ENCODE data around the gene PTEN.
"Not testable (repeated sequence)": the region's sequence is repeated elsewhere in the genome, so short reads cannot be mapped to it uniquely, and the experiment has no call there.

Gene PTEN

GRCh38 chr10:87861953-87862678 lies 1.3 kb upstream of the PTEN start:
- no peak overlapping the region for H3K27ac ChIP-seq (ENCODE audit: low read length)
- peak; percentile 98 for DNase-seq (ENCODE audit: low read depth, low spot score)
- WGBS (ENCODE audit: insufficient coverage, insufficient read length) = no CpG with 5 or more reads among the region's 57 CpGs

GRCh38 chr10:87862679-87863052 lies 759 bp upstream of the PTEN start:
- no CpG with 5 or more reads among the region's 21 CpGs for WGBS (ENCODE audit: insufficient coverage, insufficient read length)
- H3K4me3 ChIP-seq (ENCODE audit: low read length) = peak overlapping the region; percentile 63; the same call in 1 of the 2 replicates
- no peaks in the 10 kb centered on the region for H3K9me3 ChIP-seq (ENCODE audit: control insufficient read depth, insufficient read depth, low read length)
- no peak overlapping the region for H3K27ac ChIP-seq (ENCODE audit: low read length)
- H3K36me3 ChIP-seq (ENCODE audit: control insufficient read depth, insufficient read depth, low read length) = no peaks in the 10 kb centered on the region
- no peaks in the 10 kb centered on the region for H3K27me3 ChIP-seq (ENCODE audit: control insufficient read depth, insufficient read depth, low read length)
- no peaks in the 10 kb centered on the region for H3K4me1 ChIP-seq (ENCODE audit: control insufficient read depth, insufficient read depth, low read length)
- no peak for DNase-seq (ENCODE audit: low read depth, low spot score)

More at GRCh38 chr10:87861953-87862678, 1.3 kb upstream of the PTEN start:
- peak overlapping the region; percentile 63; the same call in 1 of the 2 replicates for H3K4me3 ChIP-seq (ENCODE audit: low read length)
- no peaks in the 10 kb centered on the region for H3K27me3 ChIP-seq (ENCODE audit: control insufficient read depth, insufficient read depth, low read length)
- H3K36me3 ChIP-seq (ENCODE audit: control insufficient read depth, insufficient read depth, low read length) = no peaks in the 10 kb centered on the region
- no peaks in the 10 kb centered on the region for H3K9me3 ChIP-seq (ENCODE audit: control insufficient read depth, insufficient read depth, low read length)
- no peaks in the 10 kb centered on the region for H3K4me1 ChIP-seq (ENCODE audit: control insufficient read depth, insufficient read depth, low read length)

GRCh38 chr10:87863951-87864495 lies 598 bp downstream of the PTEN start:
- H3K4me3 ChIP-seq (ENCODE audit: low read length) = peak overlapping the region; percentile 86
- not testable (repeated sequence) for H3K4me1 ChIP-seq (ENCODE audit: control insufficient read depth, insufficient read depth, low read length); H3K36me3 ChIP-seq (ENCODE audit: control insufficient read depth, insufficient read depth, low read length); H3K9me3 ChIP-seq (ENCODE audit: control insufficient read depth, insufficient read depth, low read length); H3K27ac ChIP-seq (ENCODE audit: low read length); DNase-seq (ENCODE audit: low read depth, low spot score); H3K27me3 ChIP-seq (ENCODE audit: control insufficient read depth, insufficient read depth, low read length)
- no CpG with 5 or more reads among the region's 47 CpGs for WGBS (ENCODE audit: insufficient coverage, insufficient read length)

DNA sequence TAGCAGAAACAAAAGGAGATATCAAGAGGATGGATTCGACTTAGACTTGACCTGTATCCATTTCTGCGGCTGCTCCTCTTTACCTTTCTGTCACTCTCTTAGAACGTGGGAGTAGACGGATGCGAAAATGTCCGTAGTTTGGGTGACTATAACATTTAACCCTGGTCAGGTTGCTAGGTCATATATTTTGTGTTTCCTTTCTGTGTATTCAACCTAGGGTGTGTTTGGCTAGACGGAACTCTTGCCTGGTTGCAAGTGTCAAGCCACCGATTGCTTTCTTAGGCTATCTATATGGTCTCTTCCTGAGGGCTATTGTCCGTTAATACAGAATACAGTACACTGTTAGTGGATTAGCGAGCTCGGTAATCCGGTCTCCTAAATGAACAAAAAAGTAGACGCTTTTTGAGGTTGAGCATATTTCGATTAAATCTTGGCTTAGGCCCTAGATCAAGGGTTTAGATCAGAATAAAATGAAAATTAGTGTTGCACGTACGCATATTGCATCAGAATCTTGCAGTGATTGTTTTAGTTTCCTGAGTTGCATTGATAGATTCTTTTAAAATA lies 1.2 kb downstream of the PTEN start:
- Histone ChIP-seq H3K4me1 (ENCODE audit: control insufficient read depth, insufficient read depth, low read length) (no peaks in the 10 kb centered on the region), H3K4me3 (ENCODE audit: low read length) (peak overlapping the region; percentile 86), H3K27ac (ENCODE audit: low read length) (no peak overlapping the region), H3K36me3 (ENCODE audit: control insufficient read depth, insufficient read depth, low read length) (no peaks in the 10 kb centered on the region), H3K27me3 (ENCODE audit: control insufficient read depth, insufficient read depth, low read length) (no peaks in the 10 kb centered on the region), H3K9me3 (ENCODE audit: control insufficient read depth, insufficient read depth, low read length) (no peaks in the 10 kb centered on the region)
- no peak for DNase-seq (ENCODE audit: low read depth, low spot score)
- WGBS (ENCODE audit: insufficient coverage, insufficient read length) = no CpG with 5 or more reads among the region's 16 CpGs

DNA sequence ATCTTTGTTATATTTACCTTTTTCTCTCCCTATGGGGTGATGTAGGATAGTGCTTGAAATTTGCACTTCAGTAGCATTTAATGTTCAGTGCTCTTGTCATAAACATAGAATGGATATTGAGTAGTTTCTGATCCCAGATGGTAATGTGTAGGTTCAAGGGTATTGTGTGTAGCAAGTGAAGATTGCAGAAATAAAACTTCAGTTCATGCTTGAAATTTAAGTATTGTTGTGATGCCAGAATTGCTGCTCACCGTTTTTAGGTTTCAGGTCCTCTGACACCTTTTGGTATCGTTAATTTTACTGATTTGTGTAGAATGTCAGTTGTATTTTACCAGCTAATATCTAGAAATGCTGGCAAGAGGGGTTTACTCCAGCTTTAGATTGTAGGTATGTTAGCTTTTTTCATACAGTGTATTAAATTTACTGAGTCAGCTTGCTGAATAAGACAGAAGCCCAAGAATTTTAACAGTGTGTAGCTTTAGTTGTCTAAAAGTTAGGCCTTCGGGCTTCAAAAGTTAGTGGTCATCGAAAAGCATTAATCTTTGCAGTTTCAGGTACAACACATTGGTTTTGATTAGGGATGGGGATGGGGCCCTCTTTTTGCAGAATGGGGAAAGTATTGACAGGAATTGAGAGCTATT lies 1.9 kb downstream of the PTEN start:
- Histone ChIP-seq H3K36me3 (ENCODE audit: control insufficient read depth, insufficient read depth, low read length) (no peaks in the 10 kb centered on the region), H3K27me3 (ENCODE audit: control insufficient read depth, insufficient read depth, low read length) (no peaks in the 10 kb centered on the region), H3K27ac (ENCODE audit: low read length) (no peak overlapping the region), H3K4me3 (ENCODE audit: low read length) (peak overlapping the region; percentile 86; the same call in 1 of the 2 replicates), H3K4me1 (ENCODE audit: control insufficient read depth, insufficient read depth, low read length) (no peaks in the 10 kb centered on the region), H3K9me3 (ENCODE audit: control insufficient read depth, insufficient read depth, low read length) (no peaks in the 10 kb centered on the region)
- no CpG with 5 or more reads among the region's 4 CpGs for WGBS (ENCODE audit: insufficient coverage, insufficient read length)
- DNase-seq (ENCODE audit: low read depth, low spot score) = no peak

- Histone ChIP-seq H3K9me3 (ENCODE audit: control insufficient read depth, insufficient read depth, low read length) (no peaks in the 10 kb centered on the region), H3K36me3 (ENCODE audit: control insufficient read depth, insufficient read depth, low read length) (no peaks in the 10 kb centered on the region), H3K27me3 (ENCODE audit: control insufficient read depth, insufficient read depth, low read length) (no peaks in the 10 kb centered on the region), H3K4me1 (ENCODE audit: control insufficient read depth, insufficient read depth, low read length) (no peaks in the 10 kb centered on the region), H3K4me3 (ENCODE audit: low read length) (no peak overlapping the region), H3K27ac (ENCODE audit: low read length) (no peak overlapping the region)
- no CpG with 5 or more reads among the region's 3 CpGs for WGBS (ENCODE audit: insufficient coverage, insufficient read length)
- DNase-seq (ENCODE audit: low read depth, low spot score) = no peak
Measured at GRCh38 chr10:87866412-87866974, 3.1 kb downstream of the PTEN start.

DNA sequence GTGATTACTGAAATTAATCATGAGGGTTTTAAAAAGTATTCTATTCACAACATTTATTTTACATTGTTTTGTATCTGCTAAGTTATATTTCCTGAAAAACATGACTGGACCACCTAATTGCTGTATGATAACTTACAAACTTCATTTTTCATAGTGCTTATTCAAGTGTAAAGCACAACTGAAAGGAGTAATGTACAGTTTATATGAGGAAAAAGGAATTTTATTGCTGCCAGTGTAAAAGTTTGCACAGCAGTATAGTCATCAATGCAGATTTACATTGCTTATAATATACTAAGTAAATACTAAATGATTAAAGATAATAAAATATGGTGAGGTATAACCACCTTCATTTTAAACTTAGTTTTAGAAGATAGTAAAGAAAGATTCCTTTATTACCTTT lies 4.0 kb downstream of the PTEN start:
- Histone ChIP-seq H3K4me1 (ENCODE audit: control insufficient read depth, insufficient read depth, low read length) (no peaks in the 10 kb centered on the region), H3K4me3 (ENCODE audit: low read length) (no peak overlapping the region), H3K27me3 (ENCODE audit: control insufficient read depth, insufficient read depth, low read length) (no peaks in the 10 kb centered on the region), H3K27ac (ENCODE audit: low read length) (no peak overlapping the region), H3K9me3 (ENCODE audit: control insufficient read depth, insufficient read depth, low read length) (no peaks in the 10 kb centered on the region), H3K36me3 (ENCODE audit: control insufficient read depth, insufficient read depth, low read length) (no peaks in the 10 kb centered on the region)
- DNase-seq (ENCODE audit: low read depth, low spot score) = no peak

GRCh38 chr10:87868277-87868676 lies 4.9 kb downstream of the PTEN start:
- H3K9me3 ChIP-seq (ENCODE audit: control insufficient read depth, insufficient read depth, low read length) = no peaks in the 10 kb centered on the region
- no CpG with 5 or more reads among the region's 1 CpG for WGBS (ENCODE audit: insufficient coverage, insufficient read length)
- no peaks in the 10 kb centered on the region for H3K4me1 ChIP-seq (ENCODE audit: control insufficient read depth, insufficient read depth, low read length)
- H3K4me3 ChIP-seq (ENCODE audit: low read length) = no peak overlapping the region
- no peak overlapping the region for H3K27ac ChIP-seq (ENCODE audit: low read length)
- no peaks in the 10 kb centered on the region for H3K27me3 ChIP-seq (ENCODE audit: control insufficient read depth, insufficient read depth, low read length)
- H3K36me3 ChIP-seq (ENCODE audit: control insufficient read depth, insufficient read depth, low read length) = no peaks in the 10 kb centered on the region
- no peak for DNase-seq (ENCODE audit: low read depth, low spot score)

DNA sequence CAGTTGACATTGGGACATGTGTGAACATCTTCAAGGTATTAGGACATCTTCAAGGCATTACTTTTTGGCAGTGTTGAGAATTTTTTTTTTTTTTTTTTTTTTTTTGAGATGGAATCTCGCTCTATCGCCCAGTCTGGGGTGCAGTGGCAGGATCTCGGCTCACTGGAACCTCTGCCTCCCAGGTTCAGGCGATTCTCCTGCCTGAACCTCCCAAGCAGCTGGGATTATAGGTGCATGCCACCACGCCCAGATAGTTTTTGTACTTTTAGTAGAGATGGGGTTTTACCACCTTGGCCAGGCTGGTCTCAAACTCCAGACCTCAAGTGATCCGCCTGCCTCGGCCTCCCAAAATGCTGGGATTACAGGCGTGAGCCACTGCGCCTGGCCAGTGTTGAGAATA lies 5.7 kb downstream of the PTEN start:
- not testable (repeated sequence) for H3K4me1 ChIP-seq (ENCODE audit: control insufficient read depth, insufficient read depth, low read length); H3K4me3 ChIP-seq (ENCODE audit: low read length); H3K9me3 ChIP-seq (ENCODE audit: control insufficient read depth, insufficient read depth, low read length); H3K27me3 ChIP-seq (ENCODE audit: control insufficient read depth, insufficient read depth, low read length); H3K36me3 ChIP-seq (ENCODE audit: control insufficient read depth, insufficient read depth, low read length); DNase-seq (ENCODE audit: low read depth, low spot score); H3K27ac ChIP-seq (ENCODE audit: low read length)
- no CpG with 5 or more reads among the region's 9 CpGs for WGBS (ENCODE audit: insufficient coverage, insufficient read length)

DNA sequence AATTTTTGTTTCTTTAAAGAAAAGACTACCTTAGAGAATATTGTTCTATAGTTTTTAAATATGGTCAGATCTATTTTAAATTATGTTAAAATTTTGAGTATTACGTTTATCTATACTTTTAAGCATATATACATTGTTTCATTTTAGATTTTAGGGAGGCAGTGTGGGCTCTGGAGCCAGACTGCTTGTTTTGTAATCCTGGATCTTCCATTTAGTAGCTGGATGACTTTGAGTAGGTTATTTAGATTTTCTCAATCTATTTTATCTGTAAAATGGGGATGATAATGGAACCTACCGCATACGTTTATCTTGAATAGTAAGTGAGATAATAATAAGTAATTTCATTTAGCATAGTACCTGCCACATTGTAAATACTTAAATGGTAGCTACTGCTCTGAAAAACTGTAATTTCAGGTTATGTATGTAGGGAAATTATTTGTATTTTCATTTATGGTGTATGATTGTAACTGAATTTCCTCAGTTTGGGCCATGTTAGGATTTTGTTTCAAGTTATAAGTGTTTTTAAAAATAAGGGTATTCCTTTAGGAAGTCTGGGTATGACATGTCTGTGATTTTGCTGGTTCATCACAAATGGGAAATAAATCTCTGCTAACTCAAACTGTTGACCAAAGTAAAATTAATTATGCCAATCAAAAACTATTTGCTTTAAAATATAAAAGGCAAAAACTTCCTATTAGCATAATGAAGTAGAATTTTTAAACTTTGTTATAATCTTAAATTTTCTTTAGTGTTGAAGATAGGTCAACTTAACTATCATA lies 6.5 kb downstream of the PTEN start:
- H3K27ac ChIP-seq (ENCODE audit: low read length) = no peak overlapping the region
- no peak overlapping the region for H3K4me3 ChIP-seq (ENCODE audit: low read length)
- DNase-seq (ENCODE audit: low read depth, low spot score) = no peak
- H3K27me3 ChIP-seq (ENCODE audit: control insufficient read depth, insufficient read depth, low read length) = no peaks in the 10 kb centered on the region
- WGBS (ENCODE audit: insufficient coverage, insufficient read length) = no CpG with 5 or more reads among the region's 3 CpGs
- H3K36me3 ChIP-seq (ENCODE audit: control insufficient read depth, insufficient read depth, low read length) = no peaks in the 10 kb centered on the region
- no peaks in the 10 kb centered on the region for H3K9me3 ChIP-seq (ENCODE audit: control insufficient read depth, insufficient read depth, low read length)
- no peaks in the 10 kb centered on the region for H3K4me1 ChIP-seq (ENCODE audit: control insufficient read depth, insufficient read depth, low read length)

All from iPS DF 6.9 (cell line).